Activated T-cell treated with anti-CD3 and anti-CD28 coated beads for 24 hours (primary cell): ENCODE results near the gene SERTAD1.
A peak's percentile ranks its signal among the peaks of the same experiment; 100 is the strongest.
"Not testable (repeated sequence)": the region's sequence is repeated elsewhere in the genome, so short reads cannot be mapped to it uniquely, and the experiment has no call there.

ENCODE experiments used
- DNase-seq: peaks from one replicate; pipeline ENCODE4 v3.0.0-alpha.2; 2020; ENCODE audit warnings: low read depth

The SERTAD1 gene

GRCh38 chr19:40425450-40426287 is at the start of gene SERTAD1:
SERTAD1 (minus strand) TSS chr19:40425992; CDS start chr19:40423546, 2,446 bp downstream.
- peak; percentile 100 for DNase-seq

- no peak for DNase-seq
Measured at GRCh38 chr19:40474737-40475136, 48.9 kb upstream of the SERTAD1 start.

GRCh38 chr19:40472516-40472915 is 46.7 kb upstream of the SERTAD1 start:
- DNase-seq, result no peak

GRCh38 chr19:40471111-40471510 is 45.3 kb upstream of the SERTAD1 start:
- no peak for DNase-seq

- no peak for DNase-seq
Measured at GRCh38 chr19:40469011-40469410, 43.2 kb upstream of the SERTAD1 start.

GRCh38 chr19:40466985-40467734 is 41.4 kb upstream of the SERTAD1 start, which contains the start of gene SPTBN4:
SPTBN4 (plus strand) TSS chr19:40467001; CDS start chr19:40472622, 5,621 bp downstream.
- no peak for DNase-seq

- peak; percentile 63 for DNase-seq
Measured at GRCh38 chr19:40466219-40466984, 40.6 kb upstream of the SERTAD1 start.

GRCh38 chr19:40465557-40466218 is 39.9 kb upstream of the SERTAD1 start, which contains the start of gene BLVRB:
BLVRB (minus strand) TSS chr19:40465745; CDS start chr19:40465688, 57 bp downstream.
- DNase-seq, result peak; percentile 99

- peak; percentile 2 for DNase-seq
Measured at GRCh38 chr19:40465025-40465556, 39.3 kb upstream of the SERTAD1 start.

GRCh38 chr19:40464059-40465024 is 38.5 kb upstream of the SERTAD1 start:
- peak; percentile 68 for DNase-seq

- not testable (repeated sequence) for DNase-seq
Measured at GRCh38 chr19:40463587-40464037, 37.8 kb upstream of the SERTAD1 start.

GRCh38 chr19:40461669-40462221 is 36.0 kb upstream of the SERTAD1 start:
- DNase-seq, result no peak

GRCh38 chr19:40460185-40460584 is 34.4 kb upstream of the SERTAD1 start:
- DNase-seq, result no peak

GRCh38 chr19:40458597-40458974 is 32.8 kb upstream of the SERTAD1 start:
- no peak for DNase-seq

- no peak for DNase-seq
Measured at GRCh38 chr19:40457953-40458596, 32.3 kb upstream of the SERTAD1 start.

- DNase-seq, result no peak
Measured at GRCh38 chr19:40457048-40457447, 31.3 kb upstream of the SERTAD1 start.

- DNase-seq, result not testable (repeated sequence)
Measured at GRCh38 chr19:40453943-40454342, 28.2 kb upstream of the SERTAD1 start.

GRCh38 chr19:40453151-40453735 is 27.5 kb upstream of the SERTAD1 start:
- no peak for DNase-seq

- no peak for DNase-seq
Measured at GRCh38 chr19:40452016-40452415, 26.2 kb upstream of the SERTAD1 start.
